Mammary epithelial cell (primary cell): ENCODE measurements around the gene TMEM82.

ENCODE experiments used
- CTCF ChIP-seq, 2 donors: IDR thresholded peaks in 1 of 2; conservative IDR thresholded peaks in 1 of 2; 2 replicates each; pipeline ENCODE4 v1.5.1; 2011 to 2012; ENCODE audit warnings: inconsistent platforms in 2 of 2, low read length in 2 of 2, mild to moderate bottlenecking in 2 of 2, control low read depth in 1 of 2, low read depth in 1 of 2; ENCODE audit not compliant: insufficient read depth in 1 of 2; ENCODE audit errors: extremely low read depth in 1 of 2
- EZH2 ChIP-seq: IDR thresholded peaks from 2 replicates; pipeline ENCODE4 v1.6.1; 2012; ENCODE audit warnings: low read length, inconsistent platforms, borderline replicate concordance

GRCh38 chr1:15733726-15734226 lies 8.5 kb upstream of the TMEM82 start:
- no peak for TF ChIP-seq CTCF (conservative IDR thresholded peaks at IDR 0.05 in 1 of 2, IDR thresholded peaks at IDR 0.05 in 1 of 2; ENCODE audit: extremely low read depth in 1 of 2, insufficient read depth in 1 of 2, low read depth in 1 of 2, low read length in 2 of 2)
- TF ChIP-seq EZH2: no peak
